Neuronal stem cell (in vitro differentiated cells): ENCODE data around the gene PLS1.
A peak's percentile ranks its signal among the peaks of the same experiment; 100 is the strongest.
"Not testable (repeated sequence)": the region's sequence is repeated elsewhere in the genome, so short reads cannot be mapped to it uniquely, and the experiment has no call there.

Source experiments
- DNase-seq: peaks from one replicate; pipeline ENCODE4 v3.0.0-alpha.2; 2013; ENCODE audit warnings: low spot score
- H2AFZ ChIP-seq: one replicate; pipeline ENCODE4 v1.6.1; 2013; ENCODE audit warnings: mild to moderate bottlenecking, low read length, inconsistent platforms
- H2AK5ac ChIP-seq: 2 replicates; pipeline ENCODE4 v1.6.1; 2013; ENCODE audit warnings: low read depth, mild to moderate bottlenecking, inconsistent platforms, low read length, moderate library complexity, mixed read lengths
- H2BK120ac ChIP-seq: 2 replicates; pipeline ENCODE4 v1.6.1; 2013; ENCODE audit warnings: low read depth, mild to moderate bottlenecking, inconsistent platforms, low read length, moderate library complexity, mixed read lengths
- H2BK12ac ChIP-seq: one replicate; pipeline ENCODE4 v1.6.1; 2013; ENCODE audit warnings: low read length, inconsistent platforms
- H2BK15ac ChIP-seq: 2 replicates; pipeline ENCODE4 v1.6.1; 2013; ENCODE audit warnings: mild to moderate bottlenecking, low read length, inconsistent platforms, mixed read lengths
- H2BK5ac ChIP-seq: one replicate; pipeline ENCODE4 v1.6.1; 2013; ENCODE audit warnings: inconsistent platforms, mild to moderate bottlenecking, low read length, moderate library complexity
- H3K14ac ChIP-seq: one replicate; pipeline ENCODE4 v1.6.1; 2013; ENCODE audit warnings: low read length, inconsistent platforms
- H3K18ac ChIP-seq: 2 replicates; pipeline ENCODE4 v1.6.1; 2013; ENCODE audit warnings: low read length, inconsistent platforms
- H3K23ac ChIP-seq: 2 replicates; pipeline ENCODE4 v1.6.1; 2013; ENCODE audit warnings: low read depth, mild to moderate bottlenecking, mixed read lengths, low read length, inconsistent platforms; ENCODE audit not compliant: poor library complexity
- H3K27ac ChIP-seq: replicated peaks from 3 replicates; pipeline ENCODE4 v1.5.1; 2013; ENCODE audit warnings: low read length, inconsistent platforms
- H3K27me3 ChIP-seq, 3 experiments: 2 replicates each; pipeline ENCODE4 v1.6.1; 2013; ENCODE audit warnings: low read length in 3 of 3, mild to moderate bottlenecking in 2 of 3, inconsistent platforms in 1 of 3, low read depth in 1 of 3, mixed read lengths in 1 of 3, moderate library complexity in 1 of 3; ENCODE audit not compliant: control insufficient read depth in 3 of 3, insufficient read depth in 3 of 3
- H3K36me3 ChIP-seq, 2 donors: replicated peaks in 1 of 2; 2 replicates each; pipeline ENCODE4 v1.6.1; 2013; ENCODE audit warnings: low read length in 2 of 2; ENCODE audit not compliant: control insufficient read depth in 2 of 2, insufficient read depth in 2 of 2
- H3K4ac ChIP-seq: 2 replicates; pipeline ENCODE4 v1.6.1; 2013; ENCODE audit warnings: inconsistent platforms, mild to moderate bottlenecking, low read length, moderate library complexity
- H3K4me1 ChIP-seq, 2 donors: 1 replicate in 1 of 2; 2 replicates in 1 of 2; pipeline ENCODE4 v1.6.1; 2013; ENCODE audit warnings: low read length in 2 of 2, low read depth in 1 of 2; ENCODE audit not compliant: control insufficient read depth in 2 of 2, insufficient read depth in 1 of 2
- H3K4me2 ChIP-seq: one replicate; pipeline ENCODE4 v1.6.1; 2013; ENCODE audit warnings: mild to moderate bottlenecking, low read length, inconsistent platforms; ENCODE audit not compliant: insufficient read depth, poor library complexity, severe bottlenecking
- H3K4me3 ChIP-seq, 2 donors: 2 replicates each; pipeline ENCODE4 v1.5.1; 2013; ENCODE audit warnings: low read length in 2 of 2, mild to moderate bottlenecking in 2 of 2, inconsistent platforms in 1 of 2, moderate library complexity in 1 of 2
- H3K79me1 ChIP-seq: one replicate; pipeline ENCODE4 v1.6.1; 2013; ENCODE audit warnings: low read depth, mild to moderate bottlenecking, inconsistent platforms, low read length, moderate library complexity
- H3K9ac ChIP-seq: one replicate; pipeline ENCODE4 v1.6.1; 2013; ENCODE audit warnings: mild to moderate bottlenecking, low read depth, low read length, inconsistent platforms; ENCODE audit not compliant: poor library complexity
- H3K9me3 ChIP-seq, 2 donors: replicated peaks in 1 of 2; 2 replicates each; pipeline versions ENCODE3 to v1.6.1; 2013; ENCODE audit warnings: low read length in 2 of 2, mild to moderate bottlenecking in 2 of 2, inconsistent platforms in 1 of 2, low read depth in 1 of 2, mixed read lengths in 1 of 2, moderate library complexity in 1 of 2; ENCODE audit not compliant: control insufficient read depth in 2 of 2, insufficient read depth in 1 of 2
- H4K8ac ChIP-seq: one replicate; pipeline ENCODE4 v1.6.1; 2013; ENCODE audit warnings: low read depth, mild to moderate bottlenecking, inconsistent platforms, low read length, moderate library complexity
- H4K91ac ChIP-seq: one replicate; pipeline ENCODE4 v1.6.1; 2013; ENCODE audit warnings: low read length, low read depth, mild to moderate bottlenecking, inconsistent platforms; ENCODE audit not compliant: poor library complexity
- WGBS, 2 donors: extraction: QIAGEN DNeasy Blood & Tissue Kit; methylation state at CpG; one replicate each; pipeline ENCODE4 v1.1.7; 2013; ENCODE audit warnings: missing lambda C conversion rate in 2 of 2, mixed read lengths in 1 of 2; ENCODE audit not compliant: insufficient read length in 2 of 2, insufficient replicate concordance in 1 of 2; ENCODE audit errors: extremely low coverage in 2 of 2; 5-methylcytosine and 5-hydroxymethylcytosine counted together

PLS1 gene

GRCh38 chr3:142586803-142587406 lies 9.3 kb upstream of the PLS1 start:
- Histone ChIP-seq H3K4me2 (no peak overlapping the region), H2BK12ac (no peak overlapping the region)
- WGBS, 2 donors: no CpG with 5 or more reads among the region's 2 CpGs

GRCh38 chr3:142588703-142589102 lies 7.5 kb upstream of the PLS1 start:
- peaks cover 0 to 3% of the 10 kb centered on the region in 2 donors for H3K9me3 ChIP-seq
- no peak overlapping the region for H2BK120ac ChIP-seq
- H3K9ac ChIP-seq: no peak overlapping the region
- no peak overlapping the region for H2AFZ ChIP-seq
- no CpG with 5 or more reads among the region's 1 CpG for WGBS, 2 donors
- H4K8ac ChIP-seq: no peak overlapping the region
- no peak overlapping the region for H2BK12ac ChIP-seq
- no peak overlapping the region for H3K4me3 ChIP-seq
- no peak overlapping the region for H3K4ac ChIP-seq
- no peaks in the 10 kb centered on the region for H3K4me1 ChIP-seq
- H3K36me3 ChIP-seq: no peaks in the 10 kb centered on the region
- H4K91ac ChIP-seq: no peak overlapping the region
- no peak overlapping the region for H3K27ac ChIP-seq
- no peak overlapping the region for H3K14ac ChIP-seq
- no peaks in the 10 kb centered on the region for H3K79me1 ChIP-seq
- no peak overlapping the region for H3K18ac ChIP-seq
- no peak overlapping the region for H3K23ac ChIP-seq
- H3K4me2 ChIP-seq: no peak overlapping the region
- H3K27me3 ChIP-seq: no peaks in the 10 kb centered on the region
- H2BK15ac ChIP-seq: no peak overlapping the region
- no peak overlapping the region for H2AK5ac ChIP-seq
- DNase-seq: no peak
- H2BK5ac ChIP-seq: no peak overlapping the region

More at GRCh38 chr3:142586803-142587406, 9.3 kb upstream of the PLS1 start:
- Histone ChIP-seq H3K27ac (no peak overlapping the region), H2BK5ac (no peak overlapping the region), H2BK120ac (no peak overlapping the region), H4K91ac (no peak overlapping the region), H3K79me1 (no peaks in the 10 kb centered on the region), H3K4me3 (no peak overlapping the region), H3K4me1 (no peaks in the 10 kb centered on the region), H3K9me3 (peaks cover 0 to 3% of the 10 kb centered on the region in 2 donors), H3K18ac (no peak overlapping the region), H3K23ac (no peak overlapping the region), H2AFZ (no peak overlapping the region), H2BK15ac (no peak overlapping the region), H4K8ac (no peak overlapping the region), H3K14ac (no peak overlapping the region), H3K4ac (no peak overlapping the region), H3K36me3 (no peaks in the 10 kb centered on the region), H2AK5ac (no peak overlapping the region), H3K9ac (no peak overlapping the region), H3K27me3 (no peaks in the 10 kb centered on the region)
- DNase-seq: peak; percentile 58

- H3K4me3 ChIP-seq, H2AFZ ChIP-seq, H3K9ac ChIP-seq, H3K27ac ChIP-seq, H2BK120ac ChIP-seq, H3K18ac ChIP-seq, H2BK5ac ChIP-seq, H4K8ac ChIP-seq, H2BK12ac ChIP-seq, H2AK5ac ChIP-seq, H3K14ac ChIP-seq, H3K27me3 ChIP-seq, H3K9me3 ChIP-seq, DNase-seq, H3K4me2 ChIP-seq, H3K4ac ChIP-seq, H3K4me1 ChIP-seq, H3K36me3 ChIP-seq, H3K79me1 ChIP-seq, H3K23ac ChIP-seq, H4K91ac ChIP-seq, H2BK15ac ChIP-seq: not testable (repeated sequence)
- WGBS, 2 donors: no CpG with 5 or more reads among the region's 7 CpGs
Measured at GRCh38 chr3:142592268-142592667, 3.9 kb upstream of the PLS1 start.

- Histone ChIP-seq H3K9me3 (no peaks in the 10 kb centered on the region), H4K91ac (no peak overlapping the region), H3K27ac (no peak overlapping the region), H3K27me3 (peaks cover 0 to 19% (median 4%) of the 10 kb centered on the region in 3 experiments), H2AK5ac (no peak overlapping the region), H2BK12ac (no peak overlapping the region), H3K9ac (no peak overlapping the region), H3K23ac (no peak overlapping the region), H2BK120ac (no peak overlapping the region), H2BK15ac (no peak overlapping the region), H2BK5ac (no peak overlapping the region), H3K4me3 (no peak overlapping the region), H3K4me2 (no peak overlapping the region), H3K79me1 (no peaks in the 10 kb centered on the region), H3K18ac (no peak overlapping the region), H3K4ac (no peak overlapping the region), H3K14ac (no peak overlapping the region), H4K8ac (no peak overlapping the region), H3K36me3 (no peaks in the 10 kb centered on the region), H2AFZ (peak overlapping the region; percentile 99), H3K4me1 (peaks cover 2 to 3% of the 10 kb centered on the region in 2 donors)
- WGBS, 2 donors: no CpG with 5 or more reads among the region's 1 CpG
- DNase-seq: no peak
Measured at GRCh38 chr3:142595141-142595540, 1.1 kb upstream of the PLS1 start.
